Left ventricle myocardium inferior (tissue), 1 donor: ENCODE measurements around the gene ADAMTS8. TPM values are rescaled to one million over a fixed set of nuclear protein-coding genes. Genes with fewer than 3 reads are reported as not detected.

Experiments used
- DNase-seq: peaks from one replicate; pipeline ENCODE4 v3.0.0-alpha.2; 2020
- H3K27ac ChIP-seq: fragments of 200-600 bp; replicated peaks from 2 replicates; pipeline ENCODE4 v1.8.0; 2021
- H3K27me3 ChIP-seq: fragments of 200-600 bp; 2 replicates; pipeline ENCODE4 v1.8.0; 2021; ENCODE audit warnings: low read depth
- H3K36me3 ChIP-seq: fragments of 200-600 bp; 2 replicates; pipeline ENCODE4 v1.8.0; 2021
- H3K4me1 ChIP-seq: fragments of 200-600 bp; 2 replicates; pipeline ENCODE4 v1.8.0; 2021
- H3K4me3 ChIP-seq: fragments of 200-600 bp; 2 replicates; pipeline ENCODE4 v1.8.0; 2021; ENCODE audit warnings: mild to moderate bottlenecking, moderate library complexity
- H3K9me3 ChIP-seq: fragments of 200-600 bp; replicated peaks from 2 replicates; pipeline ENCODE4 v1.8.0; 2021
- CTCF ChIP-seq: fragments of 200-600 bp; IDR thresholded peaks from 2 replicates; pipeline ENCODE4 v1.8.0; 2021; ENCODE audit warnings: antibody characterized with exemption, mild to moderate bottlenecking, borderline replicate concordance
- intact Hi-C: fragments of 100-400 bp; cut with micrococcal nuclease; formaldehyde crosslinking; loops from one replicate; pipeline ENCODE4 v1.11.0; 2022
- total RNA-seq: library from RNA; stranded (reverse); fragmentation: NEBNext Ultra II Directional; extraction: Animal tissue kit (Norgen Biotek cat#: 25700); gene quantifications from one replicate; pipeline ENCODE4 v1.2.1, GENCODE V29; 2021
- donor health status: DM: no; HTN: yes; CAD: no; lungs with severe emphysema.

Gene ADAMTS8
- total RNA-seq, 1 donor from 2014 or later = 0.85 TPM

GRCh38 chr11:130399196-130399595, 29.2 kb downstream of the ADAMTS8 start:
- no peak overlapping the region for H3K4me3 ChIP-seq
- peaks cover 30% of the 10 kb centered on the region for H3K4me1 ChIP-seq
- no peak overlapping the region for H3K27ac ChIP-seq
- peaks cover 10% of the 10 kb centered on the region for H3K27me3 ChIP-seq
- TF ChIP-seq CTCF = no peak
- intact Hi-C loops = no loop called here
- DNase-seq = no peak
- no peaks in the 10 kb centered on the region for H3K36me3 ChIP-seq
- no peaks in the 10 kb centered on the region for H3K9me3 ChIP-seq

- TF ChIP-seq CTCF = no peak
- no peak overlapping the region for H3K4me3 ChIP-seq
- H3K4me1 ChIP-seq = peaks cover 18% of the 10 kb centered on the region
- no peaks in the 10 kb centered on the region for H3K9me3 ChIP-seq
- intact Hi-C loops = no loop called here
- DNase-seq = no peak
- H3K36me3 ChIP-seq = no peaks in the 10 kb centered on the region
- no peak overlapping the region for H3K27ac ChIP-seq
- peaks cover 12% of the 10 kb centered on the region for H3K27me3 ChIP-seq
These were observed 30.6 kb downstream of the ADAMTS8 start for GRCh38 chr11:130397780-130398179.

GRCh38 chr11:130396965-130397364, 31.4 kb downstream of the ADAMTS8 start:
- H3K4me1 ChIP-seq = peaks cover 16% of the 10 kb centered on the region
- intact Hi-C loops = no loop called here
- no peak for DNase-seq

GRCh38 chr11:130394615-130395014, 33.8 kb downstream of the ADAMTS8 start:
- Histone ChIP-seq H3K27me3 (peaks cover 12% of the 10 kb centered on the region), H3K9me3 (no peaks in the 10 kb centered on the region), H3K4me3 (no peak overlapping the region), H3K36me3 (no peaks in the 10 kb centered on the region), H3K4me1 (peaks cover 12% of the 10 kb centered on the region), H3K27ac (no peak overlapping the region)
- TF ChIP-seq CTCF = no peak
- intact Hi-C loops = no loop called here
- no peak for DNase-seq

More at GRCh38 chr11:130396965-130397364, 31.4 kb downstream of the ADAMTS8 start:
- TF ChIP-seq CTCF = no peak
- Histone ChIP-seq H3K9me3 (no peaks in the 10 kb centered on the region), H3K4me3 (no peak overlapping the region), H3K27me3 (peaks cover 12% of the 10 kb centered on the region), H3K36me3 (no peaks in the 10 kb centered on the region), H3K27ac (no peak overlapping the region)

GRCh38 chr11:130391711-130392110, 36.7 kb downstream of the ADAMTS8 start:
- no peak for TF ChIP-seq CTCF
- no peaks in the 10 kb centered on the region for H3K36me3 ChIP-seq
- H3K4me1 ChIP-seq = peaks cover 19% of the 10 kb centered on the region
- DNase-seq = no peak
- no peak overlapping the region for H3K27ac ChIP-seq
- H3K27me3 ChIP-seq = peaks cover 7% of the 10 kb centered on the region
- H3K4me3 ChIP-seq = no peak overlapping the region
- intact Hi-C loops = no loop called here
- H3K9me3 ChIP-seq = no peaks in the 10 kb centered on the region
